Heart right ventricle (tissue), 16 donors: ENCODE measurements around the gene RTN4. TPM values are rescaled to one million over a fixed set of nuclear protein-coding genes. Genes with fewer than 3 reads are reported as not detected.

Experiments
- ATAC-seq, 8 donors: fragments of 200-7000 bp; cut with Tn5 transposase; one replicate each; pipeline ENCODE4 v1.9.1; 2020; ENCODE audit warnings: mild to moderate bottlenecking in 8 of 8, moderate library complexity in 8 of 8, moderate number of reproducible peaks in 1 of 8
- DNase-seq, 2 donors: peaks; one replicate each; pipeline ENCODE4 v3.0.0-alpha.2; 2020
- H3K27ac ChIP-seq, 10 donors: fragments of 200-600 bp; sonication (generic) in 2 of 10; one replicate each; pipeline versions ENCODE4 v1.5.0 to v1.8.0; 2020 to 2022; ENCODE audit warnings: mild to moderate bottlenecking in 3 of 10
- H3K27me3 ChIP-seq, 7 donors: fragments of 200-600 bp; one replicate each; pipeline ENCODE4 v1.8.0; 2021 to 2022; ENCODE audit warnings: mild to moderate bottlenecking in 2 of 7
- H3K36me3 ChIP-seq, 9 donors: fragments of 200-600 bp; sonication (generic) in 1 of 9; one replicate each; pipeline versions ENCODE4 v1.5.0 to v1.8.0; 2020 to 2022; ENCODE audit warnings: mild to moderate bottlenecking in 2 of 9
- H3K4me1 ChIP-seq, 9 donors: fragments of 200-600 bp; sonication (generic) in 1 of 9; one replicate each; pipeline versions ENCODE4 v1.5.0 to v1.8.0; 2020 to 2022; ENCODE audit warnings: mild to moderate bottlenecking in 4 of 9
- H3K4me3 ChIP-seq, 10 donors: fragments of 200-600 bp; sonication (generic) in 2 of 10; one replicate each; pipeline versions ENCODE4 v1.5.0 to v1.8.0; 2020 to 2022; ENCODE audit warnings: mild to moderate bottlenecking in 7 of 10, moderate library complexity in 2 of 10
- H3K9me3 ChIP-seq, 11 donors: fragments of 200-600 bp in 10 of 11; sonication (generic) in 2 of 11; one replicate each; pipeline versions ENCODE4 v1.5.0 to v1.8.0; 2013 to 2022; ENCODE audit warnings: mild to moderate bottlenecking in 2 of 11, control low read depth in 1 of 11, moderate library complexity in 1 of 11
- CTCF ChIP-seq, 9 donors: fragments of 200-600 bp; sonication (generic) in 2 of 9; IDR thresholded peaks; one replicate each; pipeline versions ENCODE4 v1.5.0 to v1.8.0; 2021 to 2022; ENCODE audit warnings: antibody characterized with exemption in 9 of 9, mild to moderate bottlenecking in 5 of 9, moderate library complexity in 1 of 9
- WGBS, 2 donors: extraction: QIAGEN DNeasy Blood & Tissue Kit; methylation state at CpG; one replicate each; pipeline ENCODE4 v1.1.7; 2013; ENCODE audit warnings: inconsistent platforms in 1 of 2; 5-methylcytosine and 5-hydroxymethylcytosine counted together
- intact Hi-C, 10 donors: fragments of 100-400 bp; cut with DNase I; formaldehyde crosslinking; loops; one replicate each; pipeline versions ENCODE4 v1.11.1 to v1.14.2; 2022
- polyA plus RNA-seq, 2 donors: library from polyadenylated mRNA; stranded (reverse); fragments of 200-250 nt; gene quantifications; one replicate each; pipeline ENCODE4 v1.2.3, GENCODE V29; 2013
- total RNA-seq, 10 donors: library from RNA; stranded (reverse); fragmentation: NEBNext Ultra II Directional in 3 of 10; extraction: Animal tissue kit (Norgen Biotek cat#: 25700) in 3 of 10; gene quantifications; one replicate each; pipeline versions ENCODE4 v1.2.1 to v1.2.4, GENCODE V29; 2021 to 2023
- donor health status: Arrhythmogenic right ventricular cardiomyopathy.
- donor health status: ischemic (EF 13 %, LVEDD 7.1; RV severe dilation, severe dysfunction).
- donor health status: healthy with polysubstance abuse.
- donor health status: DM: no; HTN: yes; CAD: no.
- donor health status: DM: no; HTN: no; CAD: no.
- donor health status: ischemic (EF 25% LVEDD 6.9; RV normal size, moderate dysfunction).
- donor health status: ischemic (EF 25% LVEDD 5.7; RV mildly dilated, moderate dysfunction).
- donor health status: healthy.
- donor health status: DM: yes; HTN: yes; CAD: no.
- donor health status: Ischemic cardiomyopathy.
- donor health status: ischemic (EF 35%, LVEDD 5.7; RV mildly dilated, moderate dysfunction).
- donor health status: nonischemic (EF 11% LVEDD 7.7; RV severe dilation, severe dysfunction).
- donor health status: DM: yes; HTN: yes; CAD: no.
- donor health status: PGD.
- donor health status: ischemic (EF 29% LVEDD 5.4; RV normal size, mild dysfunction).
- donor health status: nonischemic (EF 23%, LVEDD 6.1; RV moderate dilation, normal function).

RTN4 gene
- total and polyA plus RNA-seq, 12 donors, result 40.6 to 163 (median 95.3) TPM

- no peak for DNase-seq
- H3K4me3 ChIP-seq, result no peak overlapping the region
- intact Hi-C loops, result no loop called here
- H3K27ac ChIP-seq, result no peak overlapping the region
- WGBS, 2 donors, result 97 to 100% methylated on average over 1 of the region's 1 CpG
- no peak for TF ChIP-seq CTCF (IDR thresholded peaks at IDR 0.05)
- ATAC-seq, result no peak
- H3K9me3 ChIP-seq, result peaks cover 0 to 5% (median 0%) of the 10 kb centered on the region in 11 donors
- peaks cover 0 to 5% (median 0%) of the 10 kb centered on the region in 9 donors for H3K36me3 ChIP-seq
- H3K27me3 ChIP-seq, result no peaks in the 10 kb centered on the region
- H3K4me1 ChIP-seq, result peaks cover 2 to 87% (median 64%) of the 10 kb centered on the region in 9 donors
These were observed 21.2 kb downstream of the RTN4 start for GRCh38 chr2:55029098-55029497.

- no peaks in the 10 kb centered on the region for H3K27me3 ChIP-seq
- ATAC-seq (no peak), DNase-seq (no peak)
- H3K9me3 ChIP-seq, result peaks cover 0 to 5% (median 0%) of the 10 kb centered on the region in 11 donors
- peak overlapping the region in 1 of 10 donors; percentile 4 for H3K27ac ChIP-seq
- intact Hi-C loops, result no loop called here
- TF ChIP-seq CTCF (IDR thresholded peaks at IDR 0.05), result no peak
- H3K36me3 ChIP-seq, result peaks cover 0 to 5% (median 0%) of the 10 kb centered on the region in 9 donors
- WGBS, 2 donors, result 79 to 86% methylated on average over 2 of the region's 2 CpGs
- no peak overlapping the region for H3K4me3 ChIP-seq
- H3K4me1 ChIP-seq, result peaks cover 2 to 81% (median 61%) of the 10 kb centered on the region in 9 donors
These were observed 23.0 kb downstream of the RTN4 start for GRCh38 chr2:55027226-55027625.

- peaks cover 2 to 79% (median 51%) of the 10 kb centered on the region in 9 donors for H3K4me1 ChIP-seq
- TF ChIP-seq CTCF (IDR thresholded peaks at IDR 0.05), result no peak
- peaks cover 0 to 5% (median 0%) of the 10 kb centered on the region in 9 donors for H3K36me3 ChIP-seq
- H3K27ac ChIP-seq, result peak overlapping the region in 1 of 10 donors; percentile 4
- H3K27me3 ChIP-seq, result no peaks in the 10 kb centered on the region
- H3K4me3 ChIP-seq, result no peak overlapping the region
- intact Hi-C loops, result no loop called here
- no peak for DNase-seq
- peaks cover 0 to 5% (median 0%) of the 10 kb centered on the region in 11 donors for H3K9me3 ChIP-seq
- peak in 3 of 8 donors; percentile 26 to 41 (median 33) for ATAC-seq
- 53 to 59% methylated on average over 2 of the region's 2 CpGs for WGBS, 2 donors
These were observed 24.0 kb downstream of the RTN4 start for GRCh38 chr2:55026202-55026601.

GRCh38 chr2:55025627-55026026 is 24.6 kb downstream of the RTN4 start:
- no peak for TF ChIP-seq CTCF (IDR thresholded peaks at IDR 0.05)
- no peak overlapping the region for H3K4me3 ChIP-seq
- peaks cover 2 to 84% (median 45%) of the 10 kb centered on the region in 9 donors for H3K4me1 ChIP-seq
- WGBS, 2 donors, result 84 to 95% methylated on average over 2 of the region's 2 CpGs
- H3K27me3 ChIP-seq, result no peaks in the 10 kb centered on the region
- no peak for ATAC-seq
- intact Hi-C loops, result no loop called here
- H3K36me3 ChIP-seq, result peaks cover 0 to 9% (median 0%) of the 10 kb centered on the region in 9 donors
- DNase-seq, result no peak
- H3K9me3 ChIP-seq, result peaks cover 0 to 7% (median 0%) of the 10 kb centered on the region in 11 donors
- H3K27ac ChIP-seq, result no peak overlapping the region
